ENCODE measurements around the gene NPY1R. TPM values are rescaled to one million over a fixed set of nuclear protein-coding genes. Genes with fewer than 3 reads are reported as not detected.

The NPY1R gene
- total RNA-seq = not detected in 2 replicates

- intact Hi-C loops (cut with micrococcal nuclease) = loop anchor here (1.0 to 5.0 kb wide), 2 partner anchors 215 to 225 kb away; no protein-coding TSS in a partner anchor
Measured at GRCh38 chr4:163332526-163333406, at the start of gene NPY1R. Gene NPY1R (minus strand): TSS chr4:163332596. CDS start chr4:163326554, 6,042 bp downstream.

DNA sequence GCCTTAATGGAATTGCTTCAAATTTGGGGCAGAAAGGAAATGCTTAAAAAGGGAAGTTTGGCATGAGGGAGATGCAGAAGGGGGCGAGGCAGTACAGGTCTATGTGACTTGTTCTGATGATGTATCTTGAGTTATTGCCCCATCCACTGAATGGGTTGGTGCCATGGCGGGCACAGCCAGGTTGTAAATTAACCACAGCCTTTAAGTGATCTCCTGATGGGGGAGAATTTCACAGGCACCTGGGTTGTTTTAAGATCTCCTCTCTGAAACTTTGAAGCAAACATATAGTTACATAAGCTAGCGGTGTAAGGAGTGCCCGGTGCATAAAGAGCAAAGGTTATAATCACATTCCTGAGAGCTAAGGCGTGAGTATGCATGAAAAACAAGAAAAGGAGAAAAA is 48.3 kb upstream of the NPY1R start:
- intact Hi-C loops (cut with micrococcal nuclease) = no loop called here

DNA sequence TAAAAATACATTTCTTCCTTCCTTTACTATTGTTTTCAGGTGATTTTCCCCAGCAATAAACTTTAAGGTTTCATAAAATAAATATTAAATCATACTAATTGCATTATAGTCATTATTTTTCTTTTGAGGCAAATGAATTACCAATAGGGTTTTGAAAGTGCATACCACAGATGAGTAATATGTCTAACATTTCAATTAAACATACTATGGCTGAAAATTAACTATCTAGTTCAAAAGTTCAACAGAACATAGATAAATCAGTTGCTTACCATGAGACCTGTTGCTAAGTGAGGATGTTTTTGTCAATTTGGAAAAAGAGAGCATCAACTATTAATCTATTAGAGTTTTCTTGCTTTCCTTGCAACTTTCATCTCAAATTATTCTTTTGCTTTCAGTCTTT is 46.3 kb upstream of the NPY1R start:
- intact Hi-C loops (cut with micrococcal nuclease) = no loop called here

GRCh38 chr4:163372029-163372428 is 39.6 kb upstream of the NPY1R start:
- intact Hi-C loops (cut with micrococcal nuclease) = no loop called here

DNA sequence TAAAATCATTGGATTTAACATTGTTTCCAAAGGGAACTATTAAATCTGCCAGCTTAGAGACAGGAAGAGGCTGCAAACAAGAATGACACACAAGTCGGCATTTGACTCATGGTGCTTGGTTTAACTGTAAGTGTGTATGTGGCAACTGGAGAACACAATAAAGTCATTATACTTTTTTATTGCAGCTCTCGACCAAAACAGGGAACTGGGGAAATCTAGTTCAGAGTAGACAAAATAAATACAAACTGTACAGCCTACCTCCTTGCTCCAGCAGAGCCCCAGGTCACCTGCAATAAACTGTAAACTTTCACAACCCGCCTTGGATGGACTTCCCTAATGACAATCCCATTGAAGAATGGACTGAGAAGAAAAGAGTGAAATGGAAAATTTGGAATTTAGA is 35.3 kb upstream of the NPY1R start:
- intact Hi-C loops (cut with micrococcal nuclease) = no loop called here

GRCh38 chr4:163356104-163356503 is 23.7 kb upstream of the NPY1R start:
- intact Hi-C loops (cut with micrococcal nuclease) = no loop called here

GRCh38 chr4:163353054-163353453 is 20.7 kb upstream of the NPY1R start:
- intact Hi-C loops (cut with micrococcal nuclease) = no loop called here

- intact Hi-C loops (cut with micrococcal nuclease) = no loop called here
Measured at GRCh38 chr4:163350672-163351071, 18.3 kb upstream of the NPY1R start.

GRCh38 chr4:163344147-163345125 is 12.0 kb upstream of the NPY1R start:
- intact Hi-C loops (cut with micrococcal nuclease) = no loop called here

GRCh38 chr4:163343604-163344146 is 11.3 kb upstream of the NPY1R start, which contains the start of gene NPY5R:
Gene NPY5R (plus strand): TSS chr4:163343892. CDS start chr4:163350274, 6,382 bp downstream.
- intact Hi-C loops (cut with micrococcal nuclease) = no loop called here

DNA sequence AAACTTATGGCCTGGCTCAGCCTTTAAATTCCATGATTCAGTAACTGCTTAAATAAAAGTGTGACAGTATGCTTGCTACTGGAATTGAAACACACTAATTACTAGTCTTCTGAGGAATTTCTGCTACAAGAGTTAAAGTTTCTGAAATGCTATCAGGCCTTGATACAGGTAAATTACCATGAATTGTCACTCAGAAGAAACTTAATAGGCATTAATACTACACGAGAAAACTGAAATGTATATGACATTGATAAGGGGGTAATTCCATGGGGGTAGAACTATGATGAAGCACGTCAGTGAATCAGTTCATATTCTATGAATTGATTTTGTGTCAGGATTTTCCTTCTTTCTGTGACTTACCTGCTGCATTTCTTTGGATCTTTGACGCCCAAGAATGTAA is 3.0 kb upstream of the NPY1R start:
- intact Hi-C loops (cut with micrococcal nuclease) = no loop called here

GRCh38 chr4:163331629-163332376 is 593 bp downstream of the NPY1R start:
- intact Hi-C loops (cut with micrococcal nuclease) = loop anchor here (1.0 to 5.0 kb wide), 2 partner anchors 215 to 225 kb away; no protein-coding TSS in a partner anchor

DNA sequence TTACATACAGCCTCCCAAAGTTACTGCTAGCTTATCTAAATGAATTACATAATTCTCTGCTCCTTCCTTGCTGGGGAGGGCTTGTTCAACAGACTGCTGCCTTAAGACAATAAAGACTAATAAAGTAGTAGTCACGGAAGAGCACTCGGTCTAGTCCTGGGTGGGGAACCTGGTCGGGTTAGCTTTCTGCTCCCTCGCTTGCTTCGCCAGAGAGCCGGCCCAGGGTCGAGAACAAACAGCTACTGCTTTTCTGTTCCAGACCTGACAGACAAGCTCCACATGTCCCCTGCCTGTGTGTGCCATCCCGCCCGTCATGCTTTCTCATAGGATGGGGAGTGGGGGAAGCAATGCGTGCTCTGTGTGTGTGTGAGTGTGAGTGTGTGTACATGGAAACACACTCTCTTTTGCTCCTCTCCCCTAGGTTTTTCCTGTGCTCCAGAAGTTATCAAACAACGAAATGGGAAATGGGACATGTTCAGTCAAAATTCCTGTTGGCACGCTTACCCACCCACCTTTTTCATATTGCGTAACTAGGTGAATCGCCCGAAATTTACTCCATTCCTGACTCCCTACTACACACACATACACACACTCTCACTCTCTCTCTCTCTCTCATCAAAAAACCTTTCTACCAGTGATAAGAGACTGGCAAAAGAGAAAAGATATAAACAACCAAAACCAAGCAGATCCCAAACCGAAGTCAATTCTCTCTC is 1.3 kb downstream of the NPY1R start:
- intact Hi-C loops (cut with micrococcal nuclease) = loop anchor here (5.0 kb wide), 1 partner anchor 216 kb away; no protein-coding TSS in a partner anchor

- intact Hi-C loops (cut with micrococcal nuclease) = no loop called here
Measured at GRCh38 chr4:163317110-163317509, 15.3 kb downstream of the NPY1R start.

DNA sequence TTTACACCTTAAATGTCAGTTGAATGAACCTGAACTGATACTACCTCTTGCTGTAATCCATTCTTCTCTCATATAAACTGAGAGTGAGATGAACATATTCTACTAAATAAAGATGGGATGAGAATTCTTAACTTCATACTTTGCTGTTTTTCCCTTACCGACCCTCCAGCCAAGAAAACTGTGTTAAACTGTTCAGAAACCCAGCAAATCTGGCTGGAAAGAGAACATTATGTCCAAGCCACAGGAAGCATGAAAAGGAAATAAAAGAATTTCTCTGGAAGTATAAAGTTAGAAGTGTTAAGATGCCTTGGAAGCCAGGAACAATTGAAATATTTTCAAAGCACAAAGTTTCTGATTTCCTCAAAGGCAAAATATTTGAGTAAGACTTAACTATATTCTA is 22.9 kb downstream of the NPY1R start:
- intact Hi-C loops (cut with micrococcal nuclease) = no loop called here

DNA sequence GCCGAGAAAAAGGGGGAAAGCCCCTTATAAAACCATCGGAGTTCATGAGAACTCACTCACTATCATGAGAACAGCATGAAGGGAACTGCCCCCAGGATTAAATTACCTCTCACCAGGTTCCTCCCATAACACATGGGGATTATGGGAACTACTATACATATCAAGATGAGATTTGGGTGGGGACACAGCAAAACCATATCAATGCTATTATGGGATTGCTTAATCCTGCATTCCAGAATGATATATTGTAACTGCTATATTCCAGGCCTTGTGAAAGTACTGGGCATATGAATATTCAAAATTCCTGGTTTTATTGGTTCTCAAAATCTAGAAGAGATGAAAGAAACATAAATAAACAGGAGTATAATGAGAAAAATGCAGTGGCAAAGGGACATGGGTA is 29.3 kb downstream of the NPY1R start:
- intact Hi-C loops (cut with micrococcal nuclease) = no loop called here

GRCh38 chr4:163300445-163300844 is 32.0 kb downstream of the NPY1R start:
- intact Hi-C loops (cut with micrococcal nuclease) = no loop called here

DNA sequence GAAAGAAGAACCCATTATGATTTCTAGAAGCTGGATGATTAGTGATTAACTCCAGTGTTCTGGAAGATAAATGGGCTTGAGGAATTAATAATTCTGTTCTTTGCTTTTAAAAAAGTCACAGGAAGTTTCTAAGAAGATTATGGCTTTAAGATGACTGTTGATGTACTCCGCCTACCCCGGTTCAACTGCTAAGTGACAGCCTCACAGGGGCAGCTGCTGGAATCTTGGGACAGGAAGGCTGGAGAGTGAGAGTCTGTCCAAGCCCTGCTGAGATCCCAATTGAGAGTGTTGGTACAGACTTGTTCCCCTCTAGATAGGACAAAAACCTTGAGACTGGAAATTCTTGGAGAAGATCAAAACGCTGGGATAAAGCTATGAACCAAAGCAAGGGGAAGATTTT is 37.3 kb downstream of the NPY1R start:
- intact Hi-C loops (cut with micrococcal nuclease) = no loop called here

DNA sequence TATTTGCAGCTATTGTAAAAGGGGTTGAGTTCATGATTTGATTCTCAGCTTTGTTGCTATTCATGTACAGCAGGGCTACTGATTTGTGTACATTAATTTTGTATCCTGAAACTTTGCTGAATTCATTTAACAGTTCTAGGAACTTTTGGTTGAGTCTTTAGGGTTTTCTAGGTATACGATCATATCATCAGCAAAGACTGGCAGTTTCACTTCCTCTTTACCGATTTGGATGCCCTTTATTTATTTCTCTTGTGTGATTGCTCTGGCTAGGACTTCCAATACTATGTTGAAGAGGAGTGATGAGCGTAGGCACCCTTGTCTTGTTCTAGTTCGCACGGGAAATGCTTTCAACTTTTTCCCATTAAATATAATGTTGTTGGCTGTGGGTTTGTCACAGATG is 48.1 kb downstream of the NPY1R start:
- intact Hi-C loops (cut with micrococcal nuclease) = no loop called here

Data from T-helper 2 cell treated with Interferon-gamma antibody and Interleukin-4, amounts not matched to agents 100 ng/mL and 5 ng/mL, for 36 hours (primary cell).